Measurements from ENCODE around the gene PGS1.

Gene PGS1

DNA sequence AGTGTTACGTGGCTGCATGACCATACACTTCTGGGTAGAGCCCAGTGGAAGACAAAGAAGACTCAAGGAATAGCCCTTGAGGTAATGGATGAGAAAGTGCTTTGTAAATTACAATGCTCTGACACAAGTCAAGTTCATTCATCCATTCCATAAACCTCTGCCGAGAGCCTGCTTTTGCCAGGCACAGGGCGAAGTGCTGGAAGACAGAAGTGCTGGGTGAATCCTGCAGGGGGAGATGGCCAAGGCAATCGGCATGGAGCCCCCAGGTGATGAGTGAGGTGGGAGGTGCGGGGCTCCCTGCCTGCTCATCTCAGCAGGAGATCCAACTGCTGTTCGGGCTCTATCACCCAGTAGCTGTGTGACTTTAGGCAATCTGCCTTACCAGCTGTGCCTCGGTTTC lies 15.8 kb upstream of the PGS1 start:
- DNase-seq (ENCODE audit: extremely low read depth in 1 of 2, low read depth in 1 of 2): no peak

DNA sequence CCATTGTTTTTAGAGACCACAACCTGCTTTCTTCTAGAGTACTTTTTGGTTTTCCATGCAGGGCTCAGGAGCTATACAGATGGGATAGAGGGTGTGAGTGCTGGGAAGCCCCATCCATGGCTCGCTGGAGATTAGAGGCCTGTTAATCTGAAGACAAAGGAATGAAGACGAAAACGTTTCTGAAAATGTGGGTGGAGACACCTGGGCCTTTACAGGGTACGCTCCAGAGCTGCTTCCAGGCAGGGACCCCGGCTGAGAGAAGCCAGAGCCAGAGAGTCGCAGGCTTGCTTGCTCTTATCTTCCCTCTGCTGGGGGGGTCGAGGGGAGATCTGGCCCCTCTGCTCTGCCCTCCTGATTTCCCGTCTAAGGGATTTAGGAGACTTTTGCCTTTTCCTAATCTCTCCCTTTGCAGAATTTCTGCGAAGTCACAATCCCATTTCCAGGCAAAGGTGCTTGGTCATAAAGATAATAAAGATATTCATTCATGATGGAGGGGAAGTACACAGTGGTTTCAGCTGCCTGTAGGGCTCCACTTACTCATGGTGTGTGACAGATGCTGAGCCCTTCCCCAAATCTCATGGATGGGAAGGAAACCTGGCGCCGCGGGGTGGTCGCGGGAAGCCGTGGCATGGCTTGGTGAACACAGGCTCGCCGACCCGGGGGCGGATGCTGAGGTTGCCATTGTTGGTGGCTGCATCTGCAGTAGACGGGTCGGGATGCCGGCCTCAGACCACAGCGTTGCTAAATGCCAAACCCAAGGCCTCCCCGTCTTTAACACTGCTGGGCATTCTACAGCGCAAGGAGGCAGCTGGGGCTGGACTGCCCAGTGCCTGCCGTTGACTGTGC lies 13.8 kb upstream of the PGS1 start:
- DNase-seq (ENCODE audit: extremely low read depth in 1 of 2, low read depth in 1 of 2): no peak

DNA sequence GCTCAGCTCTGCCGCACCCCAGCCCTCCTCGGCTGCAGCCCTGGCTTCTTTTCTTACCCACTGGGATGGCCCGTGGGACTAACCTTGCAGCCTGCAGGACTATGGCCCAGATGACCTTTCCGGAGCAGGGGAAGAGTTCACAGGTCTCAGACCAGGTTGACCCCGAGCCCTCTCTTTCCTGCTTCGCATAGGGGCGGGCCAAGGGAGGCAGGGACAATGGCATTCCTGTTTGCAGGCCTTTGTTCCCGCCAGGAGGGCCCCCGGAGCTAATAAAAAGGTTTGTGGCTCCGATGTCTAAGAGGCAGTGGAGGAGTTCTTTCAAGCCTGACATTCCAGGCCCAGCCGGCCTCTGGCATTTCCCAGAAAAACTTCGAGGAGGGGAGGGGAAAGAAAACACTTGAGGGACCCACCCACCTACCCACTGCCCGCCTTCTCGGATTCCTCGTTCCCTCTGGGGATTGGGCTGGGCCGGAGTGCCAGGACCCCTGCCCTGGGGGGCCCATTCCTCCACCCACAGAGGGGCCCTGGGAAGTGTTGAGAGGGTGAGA lies 12.8 kb upstream of the PGS1 start:
- no peak for DNase-seq (ENCODE audit: extremely low read depth in 1 of 2, low read depth in 1 of 2)

DNA sequence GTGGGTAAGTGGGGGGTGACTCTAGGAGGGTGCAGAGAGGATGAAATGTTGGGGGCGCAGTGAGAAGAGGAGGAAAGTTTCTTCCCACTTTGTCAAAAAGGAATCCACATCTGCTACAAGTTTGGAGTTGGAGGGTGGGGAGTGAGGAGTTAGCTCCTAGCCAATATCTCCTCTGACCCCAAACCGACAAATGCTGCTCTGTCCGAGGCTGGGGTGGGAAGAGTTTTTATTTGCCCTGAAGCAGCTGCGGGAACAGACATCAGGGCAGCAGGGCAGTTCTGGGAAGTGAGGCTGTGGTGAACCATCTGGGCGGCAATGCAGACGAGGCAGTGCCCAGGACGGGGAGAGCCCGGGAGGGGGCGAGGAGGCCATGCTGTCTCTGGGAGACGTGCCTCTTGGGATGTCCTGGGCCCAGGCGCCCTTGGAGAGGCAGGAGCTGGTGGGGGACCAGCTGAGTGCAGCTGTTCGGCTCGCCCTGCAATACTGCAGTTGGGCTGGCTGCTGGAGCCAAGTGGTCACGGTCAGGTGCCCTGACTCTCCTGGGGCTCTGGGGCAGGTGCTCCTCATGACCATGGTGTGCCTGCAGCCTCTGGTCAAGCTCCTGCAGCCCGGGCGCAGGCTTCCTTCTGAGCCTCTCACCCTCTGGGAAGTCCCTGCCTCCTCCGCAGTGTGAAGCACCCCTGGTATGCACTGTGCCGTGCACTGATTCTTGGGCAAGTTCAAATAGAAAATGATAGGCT lies 12.2 kb upstream of the PGS1 start:
- no peak for DNase-seq (ENCODE audit: extremely low read depth in 1 of 2, low read depth in 1 of 2)

DNA sequence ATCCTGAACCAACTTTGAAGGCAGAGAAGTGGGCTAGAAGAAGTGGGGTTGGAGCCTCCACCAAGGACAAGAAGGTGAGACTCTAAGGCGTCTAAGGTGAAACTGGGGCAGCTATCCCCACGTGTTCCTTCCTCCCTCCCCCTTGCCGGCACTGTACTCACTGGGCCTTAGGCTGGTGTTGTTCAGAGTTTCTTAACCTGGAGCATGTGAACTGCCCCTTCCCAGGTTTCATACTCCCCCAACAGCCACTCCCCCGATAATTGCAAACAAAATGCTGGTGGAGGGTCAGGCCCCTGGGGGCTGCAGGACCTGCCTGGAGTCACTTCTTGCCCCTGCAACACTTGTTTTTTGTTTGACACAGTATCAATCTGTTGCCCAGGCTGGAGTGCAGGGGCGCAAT lies 11.3 kb upstream of the PGS1 start:
- no peak for DNase-seq (ENCODE audit: extremely low read depth in 1 of 2, low read depth in 1 of 2)

DNA sequence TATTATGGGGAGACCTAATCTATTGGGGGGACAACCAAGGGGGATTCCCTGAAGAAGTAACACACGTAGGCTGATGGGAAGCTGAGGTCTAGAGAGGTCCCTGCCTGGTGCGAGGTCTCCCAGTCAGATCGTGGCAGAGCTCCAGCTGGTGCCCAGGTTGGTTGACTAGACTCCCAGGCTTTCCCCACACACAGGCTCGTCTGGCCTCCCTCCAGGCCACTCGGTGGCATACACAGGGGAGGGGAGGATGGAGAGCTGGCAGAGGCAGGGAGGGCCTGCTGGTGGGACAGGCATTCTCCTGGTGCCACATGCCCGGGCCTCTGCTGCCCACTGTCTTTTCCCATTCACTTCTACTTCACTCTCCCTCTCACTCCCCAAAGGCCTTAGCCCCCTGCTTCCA lies 10.1 kb upstream of the PGS1 start:
- DNase-seq (ENCODE audit: extremely low read depth in 1 of 2, low read depth in 1 of 2): no peak

DNA sequence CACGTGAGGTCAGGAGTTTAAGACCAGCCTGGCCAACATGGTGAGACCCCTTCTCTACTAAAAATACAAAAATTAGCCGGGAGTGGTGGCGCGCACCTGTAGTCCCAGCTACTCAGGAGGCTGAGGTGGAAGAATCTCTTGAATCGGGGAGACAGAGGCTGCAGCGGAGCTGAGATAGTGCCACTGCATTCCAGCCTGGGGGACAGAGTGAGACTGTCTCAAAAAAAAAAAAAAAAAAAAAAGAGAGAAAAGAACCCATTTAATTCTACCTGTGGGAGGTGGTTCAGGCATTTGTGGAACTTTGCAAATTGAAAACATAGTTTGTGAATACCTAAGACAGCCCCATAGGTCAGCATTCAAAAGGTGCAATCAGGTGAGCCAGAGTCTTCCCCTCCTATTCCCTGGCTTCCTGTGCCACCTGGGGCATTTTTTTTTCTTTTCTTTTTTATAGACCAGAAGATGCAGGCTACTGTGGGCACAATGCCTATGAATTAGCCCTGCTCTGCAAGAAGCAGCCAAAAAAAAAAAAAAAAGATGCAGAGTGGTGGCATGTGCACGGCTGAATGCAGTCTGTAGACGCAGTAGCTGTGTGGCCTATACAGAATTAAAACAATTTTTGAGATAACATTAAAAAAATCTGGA lies 9.5 kb upstream of the PGS1 start:
- no peak for DNase-seq (ENCODE audit: extremely low read depth in 1 of 2, low read depth in 1 of 2)

DNA sequence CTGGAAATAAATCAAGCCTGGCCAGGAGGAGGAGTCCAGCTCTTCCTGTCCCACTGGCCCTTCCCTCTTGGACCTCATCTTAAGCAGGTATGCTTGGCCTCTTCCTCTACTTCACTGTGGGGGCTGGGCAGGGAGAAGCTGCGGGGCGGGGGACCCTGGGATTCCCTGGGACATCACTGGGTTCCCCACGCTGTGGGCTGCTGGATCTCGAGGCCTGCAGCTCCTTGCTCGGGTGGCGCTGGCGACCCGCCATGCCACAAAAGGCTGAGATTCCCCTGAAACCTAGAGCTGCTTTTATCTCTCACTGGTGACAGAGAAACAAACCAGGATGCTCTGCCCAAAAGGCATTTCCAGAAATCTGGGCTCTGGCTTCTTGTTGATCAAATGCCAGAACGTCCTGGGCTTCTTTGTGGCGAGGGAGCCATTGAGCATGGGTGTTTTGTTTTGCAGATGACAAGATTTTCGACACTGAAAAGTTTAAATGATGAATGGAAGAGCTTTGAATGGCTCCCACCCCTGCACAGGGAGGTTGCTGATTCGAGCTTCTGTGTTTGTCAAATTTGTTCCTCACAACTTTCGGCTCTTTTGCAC lies 8.6 kb upstream of the PGS1 start:
- no peak for DNase-seq (ENCODE audit: extremely low read depth in 1 of 2, low read depth in 1 of 2)

DNA sequence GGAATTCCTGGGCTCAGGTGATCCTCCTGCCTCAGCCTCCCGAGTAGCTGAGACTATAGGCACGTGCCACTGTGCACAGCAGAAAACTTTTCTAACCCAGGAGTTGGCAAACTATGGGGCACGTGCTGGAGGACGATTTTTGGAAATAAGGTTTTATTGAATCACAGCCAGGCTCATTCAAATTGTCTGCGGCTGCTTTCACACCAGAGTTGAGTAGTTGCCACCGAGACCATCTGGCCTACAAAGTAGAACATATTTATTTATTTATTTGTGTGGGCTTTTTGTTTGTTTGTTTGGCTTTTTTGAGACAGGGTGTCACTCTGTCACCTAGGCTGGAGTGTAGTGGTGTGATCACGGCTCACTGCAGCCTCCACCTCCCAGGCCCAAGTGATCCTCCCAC lies 7.4 kb upstream of the PGS1 start:
- DNase-seq (ENCODE audit: extremely low read depth in 1 of 2, low read depth in 1 of 2): no peak

DNA sequence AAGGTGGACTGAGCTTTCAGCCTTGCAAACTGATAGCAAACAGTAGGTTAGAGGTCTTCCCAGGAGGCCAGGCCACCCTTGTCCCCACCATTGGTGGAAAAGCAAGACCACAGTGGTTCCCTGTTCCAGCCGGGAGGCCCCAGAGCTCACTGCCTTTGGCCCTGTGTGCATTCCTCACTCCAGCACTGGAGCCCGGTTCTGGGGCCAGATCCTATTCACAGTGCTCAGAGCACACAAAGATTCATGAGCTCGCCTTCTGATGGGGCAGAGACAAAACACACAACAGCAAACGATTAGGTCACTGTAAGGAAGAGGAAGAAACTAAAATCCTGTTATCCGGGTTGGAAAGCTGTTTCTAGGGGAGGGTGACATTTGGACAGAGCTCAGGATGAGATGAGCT lies 5.6 kb upstream of the PGS1 start:
- no peak for DNase-seq (ENCODE audit: extremely low read depth in 1 of 2, low read depth in 1 of 2)

DNA sequence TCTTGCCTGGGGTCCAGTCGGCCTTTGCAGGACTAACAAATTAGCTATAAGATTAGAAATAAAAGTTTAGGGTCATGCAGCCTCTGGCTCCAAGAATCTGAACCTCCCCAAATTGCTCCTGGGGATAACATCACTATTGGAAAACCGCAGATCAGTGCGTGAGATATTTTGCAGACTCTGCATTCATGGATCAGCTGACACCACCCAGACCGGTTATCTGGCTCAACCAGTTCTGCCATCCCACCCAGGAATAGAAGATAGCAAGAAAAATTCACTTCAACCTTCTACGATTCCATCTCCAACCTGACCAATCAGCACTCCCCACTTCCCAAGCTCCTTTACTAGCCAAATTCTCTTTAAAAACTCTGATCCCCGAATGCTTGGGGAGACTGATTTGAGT lies 4.3 kb upstream of the PGS1 start:
- no peak for DNase-seq (ENCODE audit: extremely low read depth in 1 of 2, low read depth in 1 of 2)

DNA sequence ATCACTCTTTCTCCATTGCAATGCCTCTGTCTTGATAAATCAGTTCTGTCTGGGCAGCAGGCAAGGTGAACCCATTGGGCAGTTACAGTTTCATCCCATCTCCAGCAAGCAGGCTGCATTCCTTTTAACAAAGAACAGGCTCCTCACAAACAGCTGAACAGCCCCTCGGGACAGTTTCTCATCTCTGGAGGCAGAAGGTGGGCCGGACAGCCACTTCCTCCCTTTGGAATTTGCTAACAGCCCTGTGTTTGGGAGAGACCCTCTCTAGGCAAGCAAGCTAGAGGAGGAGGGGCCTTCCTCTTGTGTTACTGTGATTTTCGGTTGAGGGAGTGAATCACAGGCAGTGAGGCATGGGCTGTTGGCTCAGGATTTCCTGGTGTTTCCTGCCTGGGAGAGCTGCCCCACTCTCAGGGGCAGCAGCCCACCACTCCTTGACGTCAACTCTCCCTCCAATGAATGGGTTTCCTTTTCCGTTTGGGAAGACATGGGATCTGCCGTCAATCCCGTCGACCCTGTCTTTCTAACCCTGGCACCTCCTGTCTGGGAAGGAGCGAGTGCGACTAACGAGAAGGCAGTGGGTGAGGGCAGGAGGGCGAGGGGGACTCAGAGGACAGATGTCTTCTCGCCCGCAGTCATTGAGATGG lies 3.7 kb upstream of the PGS1 start:
- DNase-seq (ENCODE audit: extremely low read depth in 1 of 2, low read depth in 1 of 2): no peak

DNA sequence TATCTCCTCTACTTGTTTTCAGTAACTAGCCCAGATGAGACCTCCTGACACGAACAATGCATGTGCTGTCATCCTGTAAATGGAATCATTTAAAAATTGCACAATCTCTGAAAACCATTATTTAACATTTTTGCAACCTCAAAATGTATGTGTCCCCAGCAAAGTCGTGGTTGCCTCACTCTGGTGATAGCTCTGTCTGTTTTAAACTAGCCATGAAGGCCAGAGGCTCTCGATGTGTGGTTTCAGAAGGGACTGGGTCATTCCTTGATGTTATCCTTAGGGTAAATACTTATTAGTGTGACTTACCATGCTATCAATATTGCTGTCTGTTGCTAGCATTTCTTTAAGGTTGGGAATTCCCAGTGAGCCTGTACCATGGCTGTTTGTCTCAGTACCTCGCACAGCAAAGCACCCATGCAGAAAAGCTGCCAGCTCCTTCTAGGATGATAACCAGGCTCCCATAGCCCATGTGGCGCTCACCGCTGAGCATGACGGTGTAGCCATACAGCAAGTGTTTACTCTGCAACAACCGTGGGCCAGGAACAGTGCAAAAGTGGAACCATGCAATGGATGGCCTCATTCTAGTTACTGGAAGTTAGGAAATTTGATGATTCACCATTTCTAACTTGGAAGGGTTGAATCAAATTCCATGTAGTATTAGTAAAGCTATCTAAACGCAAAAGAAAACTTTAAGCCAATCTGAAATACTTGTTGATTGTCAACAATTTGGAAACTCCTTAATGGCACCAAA lies 2.9 kb upstream of the PGS1 start:
- no peak for DNase-seq (ENCODE audit: extremely low read depth in 1 of 2, low read depth in 1 of 2)

DNA sequence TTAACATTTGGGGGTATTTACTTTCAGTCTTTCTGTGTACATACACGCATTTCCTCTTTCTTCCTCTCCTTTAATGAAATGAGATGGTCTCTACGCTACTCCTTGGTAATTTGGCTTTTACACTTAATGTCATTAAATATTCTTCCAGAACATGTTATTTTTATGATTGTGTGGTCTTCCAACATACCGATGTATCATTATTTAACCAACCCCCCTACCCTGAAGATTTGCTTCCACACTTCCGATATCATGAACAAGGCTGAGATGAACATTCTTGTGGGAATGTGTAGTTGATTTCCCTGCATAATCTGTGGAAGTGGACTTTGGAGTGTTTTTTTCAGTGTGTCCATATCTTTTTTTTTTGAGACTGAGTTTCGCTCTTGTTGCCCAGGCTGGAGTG lies 2.3 kb upstream of the PGS1 start:
- no peak for DNase-seq (ENCODE audit: extremely low read depth in 1 of 2, low read depth in 1 of 2)

DNA sequence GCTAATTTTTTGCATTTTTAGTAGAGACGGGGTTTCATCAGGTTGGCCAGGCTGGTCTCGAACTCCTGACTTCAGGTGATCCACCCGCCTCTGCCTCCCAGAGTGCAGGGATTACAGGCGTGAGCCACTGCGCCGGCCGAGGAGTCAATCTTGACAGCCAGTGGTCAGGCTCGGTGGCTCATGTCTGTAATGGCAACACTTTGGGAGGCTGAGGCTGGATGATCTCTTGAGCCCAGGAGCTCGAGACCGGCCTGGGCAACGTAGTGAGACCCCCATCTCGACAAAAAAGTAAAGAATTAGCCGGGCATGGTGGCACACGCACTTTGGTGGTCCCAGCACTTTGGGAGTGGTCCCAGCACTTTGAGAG lies 608 bp upstream of the PGS1 start:
- DNase-seq (ENCODE audit: extremely low read depth in 1 of 2, low read depth in 1 of 2): no peak

DNA sequence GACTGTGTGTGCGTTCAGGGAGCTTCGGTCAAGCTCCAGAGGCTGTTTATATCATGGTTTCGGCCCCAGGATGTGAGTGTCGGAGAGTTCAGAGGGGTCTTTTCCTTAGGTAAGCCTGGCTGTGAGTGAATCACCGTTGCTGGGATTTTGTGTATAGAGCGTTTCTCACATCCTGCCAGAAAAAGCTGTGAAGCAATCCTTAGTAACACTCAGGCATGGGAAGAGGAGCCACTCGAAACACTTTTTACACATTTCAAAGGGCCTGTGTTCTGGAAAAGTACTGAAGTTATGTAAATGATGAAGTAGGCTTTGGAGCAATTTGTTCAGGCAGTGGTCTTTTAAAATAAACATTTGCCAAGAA lies 662 bp downstream of the PGS1 start:
- DNase-seq (ENCODE audit: extremely low read depth in 1 of 2, low read depth in 1 of 2): no peak

DNA sequence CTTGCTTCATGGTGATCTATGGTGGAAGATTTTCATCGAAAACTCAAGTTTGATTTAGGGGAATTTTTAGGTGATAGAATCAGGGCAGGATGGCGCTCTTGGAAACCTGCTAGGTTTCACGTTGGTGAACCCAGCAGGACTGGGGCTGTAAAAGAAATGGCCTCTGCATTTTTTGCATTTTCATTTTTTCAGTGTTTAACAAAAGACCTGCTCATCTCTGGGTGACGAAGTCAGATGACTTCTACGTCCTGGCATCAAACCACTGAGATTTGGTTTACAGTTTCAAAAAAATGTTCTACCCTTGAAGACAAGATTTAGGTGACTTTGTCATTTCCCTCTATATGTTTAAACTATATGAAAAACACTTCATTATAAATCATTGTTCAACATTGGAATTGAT lies 1.9 kb downstream of the PGS1 start:
- DNase-seq (ENCODE audit: extremely low read depth in 1 of 2, low read depth in 1 of 2): no peak

DNA sequence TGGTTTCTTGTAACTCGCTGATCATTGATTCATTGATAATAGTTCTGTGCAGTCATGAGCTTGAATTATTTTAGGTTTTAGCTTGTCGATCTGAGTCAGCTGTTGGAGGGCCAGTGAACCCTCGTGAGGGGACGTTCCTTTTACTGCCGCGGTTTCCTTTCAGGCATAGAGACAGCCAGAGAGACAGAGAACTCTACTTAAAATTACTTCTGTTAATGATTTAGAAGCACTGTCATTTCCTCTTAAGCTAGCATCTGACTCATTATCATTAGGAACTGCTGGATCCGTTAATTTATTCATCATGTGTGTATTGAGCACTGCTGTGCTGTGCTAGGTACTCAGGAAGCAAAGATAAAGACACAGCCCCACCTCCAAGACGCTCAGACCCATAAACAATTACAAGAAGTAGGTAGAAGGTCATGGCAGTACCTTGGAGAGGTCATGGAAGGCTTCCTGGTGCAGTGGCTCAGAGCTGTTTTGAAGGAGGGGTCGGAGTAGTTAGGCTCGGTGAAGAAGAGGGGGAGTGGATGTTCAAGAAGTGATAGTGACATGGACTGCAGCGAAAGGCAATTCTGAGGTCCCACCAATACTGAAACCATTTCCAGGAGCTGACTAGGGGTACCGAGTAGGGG lies 3.3 kb downstream of the PGS1 start:
- no peak for DNase-seq (ENCODE audit: extremely low read depth in 1 of 2, low read depth in 1 of 2)

DNA sequence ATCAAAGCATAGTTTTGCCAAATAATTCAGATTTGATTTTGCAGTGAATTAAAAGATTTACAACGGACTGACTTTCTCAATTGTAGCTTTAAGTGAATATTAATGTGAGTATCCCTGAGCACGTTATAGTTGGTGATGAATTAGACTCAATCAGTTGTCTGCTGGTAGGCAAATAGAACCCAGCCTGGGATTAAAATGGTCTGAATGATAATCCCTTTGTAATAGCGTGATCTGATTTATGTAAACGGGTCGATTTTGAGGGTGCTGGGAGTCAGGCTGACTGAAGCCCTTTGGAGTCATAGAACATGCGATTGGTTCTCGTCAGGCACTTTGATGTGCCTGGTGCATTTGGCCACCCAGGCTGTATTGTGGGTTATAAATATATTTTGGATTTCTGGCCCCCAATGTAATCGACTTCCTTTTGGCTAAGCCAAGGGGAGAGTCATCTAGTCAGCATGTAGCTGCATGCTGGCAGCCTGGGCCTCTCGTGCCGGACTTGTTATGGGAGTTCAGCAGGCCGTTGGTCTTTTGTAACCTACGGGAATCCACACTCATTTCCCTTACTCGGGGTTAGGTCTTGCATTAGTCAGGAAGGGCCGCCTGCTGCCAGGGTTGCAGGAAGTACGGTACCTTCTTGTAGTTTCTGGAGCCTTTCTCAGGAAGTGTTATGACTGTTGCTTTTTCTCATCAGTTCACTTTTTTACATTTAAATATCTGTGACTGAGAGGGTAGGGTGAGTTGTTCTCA lies 5.4 kb downstream of the PGS1 start:
- DNase-seq (ENCODE audit: extremely low read depth in 1 of 2, low read depth in 1 of 2): no peak

Measured in activated CD8-positive, alpha-beta memory T cell treated with anti-CD3 and anti-CD28 coated beads for 1 hour (primary cell).